HepG2 (cell line): ENCODE results near the gene HAP1. TPM values are rescaled to one million over a fixed set of nuclear protein-coding genes. Genes with fewer than 3 reads are reported as not detected.

Experiments
- ATAC-seq: fragments of 200-7000 bp; cut with Tn5 transposase; 3 replicates; pipeline ENCODE4 v1.9.1; 2020; ENCODE audit warnings: mild to moderate bottlenecking, moderate library complexity
- BruUV-seq: library from RNA; stranded (reverse); fragments of 400-500 nt; replicated peaks from 2 replicates; lab custom pipeline; 2021; lab: Mats Ljungman, UMichigan
- CTCF ChIA-PET: fragments of 300-600 bp; formaldehyde crosslinking; extraction: SDS; loops from one replicate; lab custom pipeline; 2021; ENCODE audit warnings: low total read pairs, inconsistent platforms, low intra/inter-chr PET ratio; lab: Yijun Ruan, JAX
- POLR2A ChIA-PET: fragments of 350-600 bp; sonication (Branson Sonifier 250); formaldehyde crosslinking; loops from one replicate; lab custom pipeline; 2020; ENCODE audit warnings: antibody characterized with exemption, inconsistent platforms; lab: Yijun Ruan, JAX
- DNase-seq: peaks from one replicate; pipeline ENCODE4 v3.0.0-alpha.2; 2015; ENCODE audit warnings: low spot score
- FAIRE-seq: peaks from 3 replicates; lab custom pipeline; 2011; peaks lifted over from hg19 to GRCh38; lab: Jason Lieb, UNC
- H2AFZ ChIP-seq: one replicate; pipeline ENCODE4 v1.6.1; 2011; ENCODE audit warnings: low read length, inconsistent platforms
- H3K27ac ChIP-seq: fragments of 300-600 bp; 3 replicates; pipeline ENCODE4 v1.8.0; 2011; ENCODE audit warnings: mixed run types, mild to moderate bottlenecking, mixed read lengths, low read length, inconsistent platforms; ENCODE audit not compliant: insufficient read depth; ENCODE audit errors: extremely low read length
- H3K27me3 ChIP-seq, 2 experiments: fragments of 200-600 bp in 1 of 2; 2 replicates in 1 of 2; 3 replicates in 1 of 2; pipeline versions ENCODE4 v1.6.0 to v1.8.0; 2011; ENCODE audit warnings: low read length in 2 of 2, mild to moderate bottlenecking in 2 of 2, moderate library complexity in 2 of 2, inconsistent platforms in 1 of 2; ENCODE audit not compliant: insufficient read depth in 2 of 2, control insufficient read depth in 1 of 2
- H3K36me3 ChIP-seq, 2 experiments: fragments of 200-600 bp in 1 of 2; replicated peaks in 1 of 2; 2 replicates in 1 of 2; 3 replicates in 1 of 2; pipeline versions ENCODE4 v1.5.1 to v1.8.0; 2011; ENCODE audit warnings: low read length in 2 of 2, inconsistent platforms in 1 of 2; ENCODE audit not compliant: insufficient read depth in 2 of 2, control insufficient read depth in 1 of 2
- H3K4me1 ChIP-seq: 2 replicates; pipeline ENCODE4 v1.5.1; 2012; ENCODE audit warnings: low read length, inconsistent platforms; ENCODE audit not compliant: insufficient read depth
- H3K4me2 ChIP-seq: 2 replicates; pipeline ENCODE4 v1.6.0; 2011; ENCODE audit warnings: low read depth, low read length, inconsistent platforms
- H3K4me3 ChIP-seq, 3 experiments: fragments of 200-600 bp in 1 of 3; sonication (generic), shearing (Covaris generic) in 1 of 3; replicated peaks in 1 of 3; 2 replicates each; pipeline ENCODE4 v1.5.1; 2011 to 2016; ENCODE audit warnings: low read length in 3 of 3, inconsistent platforms in 2 of 3, low read depth in 2 of 3, mild to moderate bottlenecking in 2 of 3, control low read depth in 1 of 3, mixed read lengths in 1 of 3; ENCODE audit not compliant: insufficient read depth in 1 of 3
- H3K79me2 ChIP-seq: one replicate; pipeline ENCODE4 v1.6.1; 2011; ENCODE audit warnings: low read length, inconsistent platforms; ENCODE audit not compliant: insufficient read depth
- H3K9ac ChIP-seq: 2 replicates; pipeline ENCODE4 v1.6.0; 2011; ENCODE audit warnings: mild to moderate bottlenecking, low read depth, low read length, inconsistent platforms; ENCODE audit not compliant: insufficient read depth
- H3K9me3 ChIP-seq: 2 replicates; pipeline ENCODE4 v1.5.1; 2012; ENCODE audit warnings: mild to moderate bottlenecking, low read length
- H4K20me1 ChIP-seq: 2 replicates; pipeline ENCODE4 v1.6.0; 2011; ENCODE audit warnings: inconsistent platforms, mild to moderate bottlenecking, low read length, moderate library complexity; ENCODE audit not compliant: insufficient read depth
- CREM ChIP-seq, 2 experiments: sonication (generic) in 1 of 2; formaldehyde crosslinking in 1 of 2; IDR thresholded peaks; 2 replicates each; pipeline versions ENCODE4 v1.4.0 to v1.6.1; 2016 to 2020; ENCODE audit warnings: antibody characterized with exemption in 1 of 2, mild to moderate bottlenecking in 1 of 2, missing genetic modification reagents in 1 of 2
- ELF3 ChIP-seq: IDR thresholded peaks from 2 replicates; pipeline ENCODE4 v1.6.1; 2016; ENCODE audit warnings: missing genetic modification reagents, missing compliant biosample characterization
- GABPA ChIP-seq, 2 experiments: IDR thresholded peaks; 2 replicates each; pipeline ENCODE4 v1.6.1; 2011 to 2016; ENCODE audit warnings: low read depth in 2 of 2, low read length in 1 of 2, missing biosample characterization in 1 of 2, missing genetic modification characterization in 1 of 2
- ZBTB21 ChIP-seq: sonication (generic); formaldehyde crosslinking; IDR thresholded peaks from 2 replicates; pipeline ENCODE4 v1.4.0; 2020; ENCODE audit warnings: missing genetic modification reagents
- ZBTB7A ChIP-seq: sonication (generic); formaldehyde crosslinking; IDR thresholded peaks from 2 replicates; pipeline ENCODE4 v1.8.0; 2022; ENCODE audit warnings: mild to moderate bottlenecking, missing genetic modification reagents
- ZMYM3 ChIP-seq: sonication (generic); formaldehyde crosslinking; IDR thresholded peaks from 2 replicates; pipeline ENCODE4 v1.5.1; 2020; ENCODE audit warnings: mild to moderate bottlenecking, missing genetic modification reagents
- ZNF124 ChIP-seq: sonication (generic); formaldehyde crosslinking; IDR thresholded peaks from 2 replicates; pipeline ENCODE4 v1.4.0; 2020; ENCODE audit warnings: missing genetic modification reagents
- ZNF44 ChIP-seq: sonication (generic); formaldehyde crosslinking; IDR thresholded peaks from 2 replicates; pipeline ENCODE4 v1.5.1; 2020; ENCODE audit warnings: mild to moderate bottlenecking, missing genetic modification reagents
- ZNF607 ChIP-seq: sonication (generic); formaldehyde crosslinking; IDR thresholded peaks from 2 replicates; pipeline ENCODE4 v1.5.1; 2020; ENCODE audit warnings: missing genetic modification reagents, mild to moderate bottlenecking, borderline replicate concordance
- ZNF850 ChIP-seq: sonication (generic); formaldehyde crosslinking; conservative IDR thresholded peaks from 2 replicates; pipeline ENCODE4 v1.9.0; 2021; ENCODE audit warnings: mild to moderate bottlenecking, missing genetic modification reagents
- WGBS: methylation state at CpG from one replicate; pipeline ENCODE4 v1.1.6; 2017; ENCODE audit warnings: low lambda C conversion rate; 5-methylcytosine and 5-hydroxymethylcytosine counted together
- in situ Hi-C: cut with HindIII; loops from 2 replicates; pipeline ENCODE4 v1.10.0; 2017; ENCODE audit warnings: low pct_unique_long_range_greater_than_20kb; ENCODE audit not compliant: extremely low pct_ligation_motif_present
- intact Hi-C: fragments of 100-400 bp; cut with micrococcal nuclease; formaldehyde crosslinking; loops from one replicate; pipeline ENCODE4 v1.10.0; 2022; ENCODE audit not compliant: unreplicated experiment
- polyA plus RNA-seq, 8 experiments: library from polyadenylated mRNA; depleted of rRNA in 3 of 8; stranded (reverse) in 7 of 8; unstranded in 1 of 8; fragments of >200 nt; fragmentation: Illumina TruSeq in 4 of 8; extraction: Trizol in 4 of 8; gene quantifications; 2 replicates each; pipeline versions ENCODE4 v1.2.1 to v1.2.3, GENCODE V29; 2011 to 2016; ENCODE audit warnings: low read depth in 4 of 8, missing spikeins in 1 of 8, mixed read lengths in 1 of 8; ENCODE audit not compliant: insufficient read depth in 1 of 8
- total RNA-seq, 5 experiments: library from RNA; depleted of rRNA; stranded (reverse); fragments of >200 nt; fragmentation: Illumina TruSeq; extraction: Trizol; gene quantifications; 2 replicates each; pipeline ENCODE4 v1.2.3, GENCODE V29; 2016; ENCODE audit warnings: low read depth in 1 of 5
- TF ChIP-seq, protein P1 (sequence below): conservative IDR thresholded peaks from 2 replicates; pipeline ENCODE4 v1.6.1; 2018; ENCODE audit warnings: missing genetic modification reagents
- TF ChIP-seq, protein P2 (sequence below): sonication (generic); formaldehyde crosslinking; IDR thresholded peaks from 2 replicates; pipeline ENCODE4 v1.5.0; 2020; ENCODE audit warnings: missing genetic modification reagents, mild to moderate bottlenecking, borderline replicate concordance

The HAP1 gene
- total and polyA plus RNA-seq, 2 of the 13 experiments (the other 11 are each of a cell fraction or from before 2014, with no cell fraction given), result 0.07 TPM

DNA sequence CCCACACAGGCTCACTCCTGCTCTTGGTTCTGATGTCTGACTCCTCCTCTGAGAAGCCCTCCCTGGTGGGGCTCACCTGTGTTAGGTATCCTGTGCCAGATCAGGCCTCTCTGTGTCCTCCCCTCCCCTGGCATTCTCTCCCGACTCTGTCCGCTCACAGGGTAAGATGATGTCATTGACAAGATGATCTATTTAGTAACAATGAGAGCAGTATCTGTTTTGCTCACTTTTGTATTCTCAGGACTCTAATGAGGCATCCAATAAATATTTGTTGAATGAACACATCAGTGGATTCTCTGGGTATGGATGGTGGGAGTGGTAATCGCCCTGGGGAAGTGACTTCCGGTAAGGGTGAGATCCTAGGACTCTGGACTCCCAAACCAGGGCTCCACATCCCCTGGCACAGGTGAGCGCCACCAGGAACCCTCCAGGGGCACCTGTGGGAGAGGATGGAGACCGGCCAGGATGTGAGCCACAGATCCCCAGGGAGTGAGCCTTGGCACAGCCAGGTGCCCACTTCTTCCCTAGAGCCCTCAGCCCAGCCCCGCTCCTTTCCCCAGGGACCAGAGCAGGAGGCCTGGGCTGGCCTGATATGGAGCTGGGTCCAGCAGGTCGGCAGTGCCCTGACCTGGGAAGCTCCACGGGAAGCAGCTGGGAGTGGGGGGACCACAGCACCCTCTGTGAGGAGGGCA is 5.4 kb upstream of the HAP1 start (continued):
- TF ChIP-seq, protein P1, sequence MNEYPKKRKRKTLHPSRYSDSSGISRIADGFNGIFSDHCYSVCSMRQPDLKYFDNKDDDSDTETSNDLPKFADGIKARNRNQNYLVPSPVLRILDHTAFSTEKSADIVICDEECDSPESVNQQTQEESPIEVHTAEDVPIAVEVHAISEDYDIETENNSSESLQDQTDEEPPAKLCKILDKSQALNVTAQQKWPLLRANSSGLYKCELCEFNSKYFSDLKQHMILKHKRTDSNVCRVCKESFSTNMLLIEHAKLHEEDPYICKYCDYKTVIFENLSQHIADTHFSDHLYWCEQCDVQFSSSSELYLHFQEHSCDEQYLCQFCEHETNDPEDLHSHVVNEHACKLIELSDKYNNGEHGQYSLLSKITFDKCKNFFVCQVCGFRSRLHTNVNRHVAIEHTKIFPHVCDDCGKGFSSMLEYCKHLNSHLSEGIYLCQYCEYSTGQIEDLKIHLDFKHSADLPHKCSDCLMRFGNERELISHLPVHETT, result no peak
- TF ChIP-seq ZNF850 (CRISPR knock-in tag) (no peak), ZMYM3 (no peak), ZNF44 (CRISPR knock-in tag) (no peak), CREM (IDR thresholded peaks at IDR 0.05) (no peak), CREM (CRISPR knock-in tag; IDR thresholded peaks at IDR 0.05) (no peak), GABPA (IDR thresholded peaks at IDR 0.05; ENCODE audit: low read depth, low read length) (no peak), GABPA (CRISPR knock-in tag; IDR thresholded peaks at IDR 0.05; ENCODE audit: low read depth) (peak; percentile 60), ZBTB7A (CRISPR knock-in tag) (no peak), ELF3 (CRISPR knock-in tag) (no peak), ZNF124 (CRISPR knock-in tag) (no peak)
- TF ChIP-seq, protein P2, sequence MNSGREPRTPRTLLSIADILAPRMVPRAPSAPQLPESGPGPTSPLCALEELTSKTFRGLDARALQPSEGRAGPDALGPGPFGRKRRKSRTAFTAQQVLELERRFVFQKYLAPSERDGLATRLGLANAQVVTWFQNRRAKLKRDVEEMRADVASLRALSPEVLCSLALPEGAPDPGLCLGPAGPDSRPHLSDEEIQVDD (CRISPR knock-in tag), result no peak

DNA sequence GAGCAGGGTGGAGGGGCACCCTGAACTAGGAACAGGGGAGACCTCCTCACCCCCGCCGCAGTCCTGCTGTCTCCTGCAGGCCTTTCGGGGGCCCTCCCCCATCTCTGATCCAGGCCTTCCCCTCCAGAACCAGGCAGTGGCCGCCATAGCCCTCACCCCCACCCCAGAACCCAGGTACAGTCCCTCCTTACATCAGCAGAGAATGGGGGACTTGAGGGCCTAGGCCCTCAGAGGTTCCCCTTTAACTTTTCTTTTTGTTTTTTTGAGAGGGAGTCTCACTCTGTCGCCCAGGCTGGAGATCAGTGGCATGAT is 4.3 kb upstream of the HAP1 start:
- ChIA-PET POLR2A (no interaction called here), CTCF (interaction anchor here (1.3 to 3.8 kb wide), 7 partner anchors 48 to 221 kb away, joined by 3 to 97 read pairs (median 9); partner anchors contain the start of genes FKBP10, JUP and P3H4)
- intact Hi-C loops (loop anchor here (1.0 kb wide), 2 partner anchors 63 to 221 kb away; no protein-coding TSS in a partner anchor), in situ Hi-C loops (loop anchor here (5.0 kb wide), 2 partner anchors 64 to 219 kb away; no protein-coding TSS in a partner anchor)
- FAIRE-seq (no peak), DNase-seq (no peak), ATAC-seq (no peak)
- 92% methylated on average over 4 of the region's 5 CpGs for WGBS
- Histone ChIP-seq H3K27ac (no peak overlapping the region), H3K9ac (no peak overlapping the region), H3K27me3 (peaks cover 14 to 58% of the 10 kb centered on the region in 2 experiments), H3K4me2 (no peak overlapping the region), H3K4me3 (no peak overlapping the region), H3K36me3 (no peaks in the 10 kb centered on the region), H3K4me1 (peaks cover 38% of the 10 kb centered on the region), H3K79me2 (no peaks in the 10 kb centered on the region), H4K20me1 (no peaks in the 10 kb centered on the region), H3K9me3 (no peaks in the 10 kb centered on the region), H2AFZ (no peak overlapping the region)
- BruUV-seq, result no TSS peak
- 0 out of 2 replicates have a peak, but pooled peaks have one; percentile 16 for TF ChIP-seq ZNF607 (CRISPR knock-in tag)
- no peak for TF ChIP-seq ZBTB21 (CRISPR knock-in tag)
